Measurements from ENCODE around the gene TACR1. TPM values are rescaled to one million over a fixed set of nuclear protein-coding genes. Genes with fewer than 3 reads are reported as not detected.

The TACR1 gene
- total RNA-seq, 1 donor from 2014 or later: 9.7 TPM

- intact Hi-C loops (cut with DNase I): no loop called here
Measured at GRCh38 chr2:75003276-75003675, 196.0 kb downstream of the TACR1 start.

GRCh38 chr2:75002007-75002406 is 197.3 kb downstream of the TACR1 start:
- DNase-seq (ENCODE audit: low spot score) (no peak), ATAC-seq (no peak)
- intact Hi-C loops (cut with DNase I): no loop called here

More at GRCh38 chr2:75003276-75003675, 196.0 kb downstream of the TACR1 start:
- no peak for DNase-seq (ENCODE audit: low spot score)
- ATAC-seq: no peak

GRCh38 chr2:74999468-74999867 is 199.9 kb downstream of the TACR1 start:
- no peak for ATAC-seq
- DNase-seq (ENCODE audit: low spot score): no peak
- intact Hi-C loops (cut with DNase I): no loop called here

Small RNAs within 50 kb of the gene (microRNA-seq; reads per million reads assigned to microRNA genes)
- gene MIR5000: 1.8 reads per million

Other genes with a start within 250 kb of the TACR1 start
- gene POLE4, start 240.9 kb downstream of the TACR1 start, total RNA-seq: 42.0 TPM